Uterus (tissue), 4 donors: ENCODE measurements around the gene CKS1B. TPM values are rescaled to one million over a fixed set of nuclear protein-coding genes. Genes with fewer than 3 reads are reported as not detected.

Source experiments
- DNase-seq, 2 donors: peaks; one replicate each; pipeline ENCODE4 v3.0.0-alpha.2; 2019 to 2020
- H3K27ac ChIP-seq, 2 donors: fragments of 200-600 bp; sonication (generic); 1 replicate in 1 of 2; 2 replicates in 1 of 2; pipeline ENCODE4 v1.5.1; 2016 to 2018
- H3K27me3 ChIP-seq, 2 donors: fragments of 200-600 bp; sonication (generic); one replicate each; pipeline ENCODE4 v1.5.1; 2018 to 2019; ENCODE audit warnings: control low read depth in 1 of 2
- H3K36me3 ChIP-seq, 2 donors: fragments of 200-600 bp; sonication (generic); one replicate each; pipeline ENCODE4 v1.5.1; 2019; ENCODE audit warnings: control low read depth in 1 of 2
- H3K4me1 ChIP-seq, 2 donors: fragments of 200-600 bp; sonication (generic); one replicate each; pipeline ENCODE4 v1.5.1; 2018 to 2019; ENCODE audit warnings: control low read depth in 1 of 2
- H3K4me3 ChIP-seq, 2 donors: fragments of 200-600 bp; sonication (generic); 1 replicate in 1 of 2; 2 replicates in 1 of 2; pipeline ENCODE4 v1.5.1; 2018 to 2019; ENCODE audit warnings: mild to moderate bottlenecking in 1 of 2
- H3K9me3 ChIP-seq, 2 donors: fragments of 200-600 bp; sonication (generic); one replicate each; pipeline ENCODE4 v1.5.1; 2019; ENCODE audit warnings: control low read depth in 1 of 2
- POLR2A ChIP-seq, 2 donors: fragments of 450-650 bp; IDR thresholded peaks; one replicate each; pipeline ENCODE4 v1.6.1; 2016; ENCODE audit warnings: antibody characterized with exemption in 2 of 2, mild to moderate bottlenecking in 1 of 2, moderate library complexity in 1 of 2
- intact Hi-C: fragments of 100-400 bp; cut with DNase I; formaldehyde crosslinking; loops from one replicate; pipeline ENCODE4 v1.15.1; 2023; ENCODE audit warnings: low total_unique reads
- total RNA-seq, 4 donors: library from RNA; depleted of rRNA in 3 of 4; stranded (reverse); fragments of >200 nt in 3 of 4; gene quantifications; one replicate each; pipeline versions ENCODE4 v1.1.0 to v1.2.4, GENCODE V29; 2014 to 2023
- TF ChIP-seq, protein P1 (sequence below), 4 experiments: fragments of 200-600 bp in 2 of 4; fragments of 450-650 bp in 2 of 4; sonication (generic) in 2 of 4; IDR thresholded peaks; one replicate each; pipeline ENCODE4 v1.5.1; 2016 to 2019; ENCODE audit warnings: antibody characterized with exemption in 4 of 4, mild to moderate bottlenecking in 2 of 4, moderate library complexity in 1 of 4
- donor health status: DM: yes; HTN: yes; CAD: no.

The CKS1B gene
- total RNA-seq, 4 donors from 2014 or later = 14.1 to 52.7 (median 22.8) TPM

DNA sequence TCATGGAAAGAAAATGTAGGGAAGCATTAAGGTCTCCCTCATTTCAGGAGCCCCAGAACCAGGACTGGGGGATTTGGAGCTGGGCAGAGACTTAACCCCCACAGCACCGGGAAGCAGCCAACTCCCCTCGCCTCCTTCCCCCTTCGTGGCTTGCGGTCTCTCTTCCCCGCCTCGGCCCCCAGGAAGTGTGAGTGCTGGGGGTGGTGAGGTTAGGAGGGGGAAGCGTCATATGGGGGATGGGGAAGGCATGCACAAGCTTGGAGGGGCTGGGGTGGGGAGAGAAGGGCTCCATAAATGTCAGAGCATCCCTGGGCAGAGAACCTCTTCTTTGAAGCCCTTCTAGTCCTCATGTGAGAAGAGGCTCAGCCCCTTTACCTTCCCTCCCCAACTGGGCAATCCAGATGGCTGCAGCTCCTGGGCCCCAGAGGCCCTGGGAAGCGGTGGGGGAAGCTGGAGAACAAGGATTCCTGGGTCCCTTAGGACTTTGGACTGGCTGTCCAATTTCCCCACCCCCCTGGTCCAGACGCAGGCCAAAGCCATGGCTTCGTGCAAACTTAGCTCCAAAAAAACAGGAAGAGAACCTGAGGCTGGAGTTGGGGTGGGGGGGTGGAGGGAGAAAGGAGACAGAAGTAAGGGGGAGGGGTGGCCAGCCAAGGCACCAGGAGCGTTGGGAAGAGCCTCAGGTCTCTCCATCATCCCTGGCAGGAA is 35.9 kb downstream of the CKS1B start:
- DNase-seq = no peak
- Histone ChIP-seq H3K4me1 (peaks cover 0 to 10% of the 10 kb centered on the region in 2 donors), H3K9me3 (no peaks in the 10 kb centered on the region), H3K27me3 (no peaks in the 10 kb centered on the region), H3K27ac (peak overlapping the region in 1 of 2 donors; percentile 57), H3K4me3 (no peak overlapping the region), H3K36me3 (no peaks in the 10 kb centered on the region)
- intact Hi-C loops = loop anchor here (5.0 kb wide), 1 partner anchor 48 kb away; the partner anchor contains the start of gene PYGO2
- TF ChIP-seq, protein P1, sequence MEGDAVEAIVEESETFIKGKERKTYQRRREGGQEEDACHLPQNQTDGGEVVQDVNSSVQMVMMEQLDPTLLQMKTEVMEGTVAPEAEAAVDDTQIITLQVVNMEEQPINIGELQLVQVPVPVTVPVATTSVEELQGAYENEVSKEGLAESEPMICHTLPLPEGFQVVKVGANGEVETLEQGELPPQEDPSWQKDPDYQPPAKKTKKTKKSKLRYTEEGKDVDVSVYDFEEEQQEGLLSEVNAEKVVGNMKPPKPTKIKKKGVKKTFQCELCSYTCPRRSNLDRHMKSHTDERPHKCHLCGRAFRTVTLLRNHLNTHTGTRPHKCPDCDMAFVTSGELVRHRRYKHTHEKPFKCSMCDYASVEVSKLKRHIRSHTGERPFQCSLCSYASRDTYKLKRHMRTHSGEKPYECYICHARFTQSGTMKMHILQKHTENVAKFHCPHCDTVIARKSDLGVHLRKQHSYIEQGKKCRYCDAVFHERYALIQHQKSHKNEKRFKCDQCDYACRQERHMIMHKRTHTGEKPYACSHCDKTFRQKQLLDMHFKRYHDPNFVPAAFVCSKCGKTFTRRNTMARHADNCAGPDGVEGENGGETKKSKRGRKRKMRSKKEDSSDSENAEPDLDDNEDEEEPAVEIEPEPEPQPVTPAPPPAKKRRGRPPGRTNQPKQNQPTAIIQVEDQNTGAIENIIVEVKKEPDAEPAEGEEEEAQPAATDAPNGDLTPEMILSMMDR (IDR thresholded peaks at IDR 0.05) = no peak
- no peak for TF ChIP-seq POLR2A (IDR thresholded peaks at IDR 0.05)

DNA sequence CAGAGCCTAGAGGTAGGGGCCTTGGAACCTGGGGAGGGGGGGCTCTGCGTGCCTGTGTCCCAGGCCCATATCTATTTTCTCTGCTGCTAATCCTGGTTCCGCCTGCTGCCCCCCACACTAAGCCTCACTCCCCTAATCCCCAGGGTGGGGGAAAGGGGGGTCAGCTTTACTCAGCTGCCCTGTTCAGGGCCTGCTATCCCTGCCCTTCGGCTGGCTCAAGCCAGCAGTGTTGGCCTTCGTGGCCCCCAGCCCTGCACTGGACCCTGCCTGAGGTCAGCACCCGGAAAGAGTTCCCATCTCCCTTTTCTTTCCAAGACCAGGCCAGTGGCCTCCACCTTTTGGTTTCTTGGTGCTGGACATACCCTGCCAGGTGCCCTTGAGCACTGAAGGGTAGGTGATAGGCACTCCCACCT is 36.5 kb downstream of the CKS1B start:
- no peaks in the 10 kb centered on the region for H3K9me3 ChIP-seq
- H3K36me3 ChIP-seq = no peaks in the 10 kb centered on the region
- DNase-seq = no peak
- no peaks in the 10 kb centered on the region for H3K27me3 ChIP-seq
- H3K27ac ChIP-seq = peak overlapping the region in 1 of 2 donors; percentile 57
- peaks cover 0 to 10% of the 10 kb centered on the region in 2 donors for H3K4me1 ChIP-seq
- TF ChIP-seq, protein P1 (IDR thresholded peaks at IDR 0.05) = no peak
- no peak overlapping the region for H3K4me3 ChIP-seq
- intact Hi-C loops = loop anchor here (5.0 kb wide), 1 partner anchor 49 kb away; the partner anchor contains the start of gene PYGO2

DNA sequence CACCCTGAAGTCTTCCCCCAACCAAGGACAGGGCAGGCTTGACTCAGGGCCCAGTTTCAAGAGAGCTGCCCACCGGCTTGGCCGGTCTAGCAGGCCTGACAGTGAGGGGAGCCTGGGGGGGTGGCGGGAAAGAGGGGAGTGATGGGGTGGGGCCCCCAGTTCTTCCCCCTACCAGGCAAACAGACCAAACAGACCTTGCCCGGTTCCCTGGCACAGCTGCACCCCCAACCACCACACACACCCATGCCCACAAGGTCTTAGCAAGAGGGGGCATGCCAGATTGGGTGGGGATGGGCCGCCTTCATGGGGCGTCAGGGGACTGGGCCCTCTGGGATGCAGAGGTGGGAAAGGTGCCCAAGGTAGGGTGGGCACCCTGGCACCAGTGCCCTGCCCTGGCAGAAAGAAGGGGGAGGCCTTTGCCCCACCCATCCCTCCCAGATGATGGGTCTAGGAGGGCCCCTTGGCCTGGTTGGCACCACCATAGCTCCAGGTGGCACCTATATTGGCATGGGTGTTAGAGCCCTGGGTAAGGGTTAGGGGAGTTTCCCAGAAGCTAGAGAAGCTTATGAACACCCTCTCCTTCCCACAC is 37.0 kb downstream of the CKS1B start:
- no peak for TF ChIP-seq POLR2A (IDR thresholded peaks at IDR 0.05)
- H3K27ac ChIP-seq = peak overlapping the region; percentile 14 to 57
- peaks cover 0 to 10% of the 10 kb centered on the region in 2 donors for H3K4me1 ChIP-seq

DNA sequence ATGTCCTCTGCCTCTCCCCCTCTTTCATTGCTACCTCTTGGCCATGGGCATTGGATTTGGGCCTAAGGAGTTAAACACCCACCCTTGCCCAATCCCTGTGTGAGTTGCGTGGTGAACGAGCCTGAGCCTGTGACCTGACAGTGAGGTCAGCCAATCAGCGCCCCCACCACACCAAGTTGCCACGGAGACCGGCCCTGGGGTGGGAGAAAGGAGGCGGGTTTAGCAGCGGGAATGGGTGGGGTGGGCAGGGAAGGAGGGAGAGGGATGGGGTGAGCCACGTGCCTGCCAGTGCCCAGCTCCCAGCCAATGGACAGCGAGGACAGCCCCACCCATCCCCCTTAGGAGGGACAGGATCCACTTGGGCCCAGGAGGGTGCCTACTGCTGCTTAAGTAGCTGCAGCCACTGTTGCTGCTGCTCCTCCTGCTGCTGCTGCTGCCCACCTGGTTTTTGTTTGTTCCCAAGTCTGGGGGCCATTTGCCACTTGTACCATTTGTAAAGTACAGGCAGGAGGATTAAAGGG is 37.6 kb downstream of the CKS1B start:
- TF ChIP-seq POLR2A (IDR thresholded peaks at IDR 0.05) = no peak
- TF ChIP-seq, protein P1 (IDR thresholded peaks at IDR 0.05) = no peak

More for the DNA sequence above, 37.0 kb downstream of the CKS1B start:
- no peak overlapping the region for H3K4me3 ChIP-seq
- no peak for DNase-seq
- no peaks in the 10 kb centered on the region for H3K36me3 ChIP-seq
- no peaks in the 10 kb centered on the region for H3K9me3 ChIP-seq
- H3K27me3 ChIP-seq = no peaks in the 10 kb centered on the region
- intact Hi-C loops = loop anchor here (5.0 kb wide), 1 partner anchor 49 kb away; the partner anchor contains the start of gene PYGO2

DNA sequence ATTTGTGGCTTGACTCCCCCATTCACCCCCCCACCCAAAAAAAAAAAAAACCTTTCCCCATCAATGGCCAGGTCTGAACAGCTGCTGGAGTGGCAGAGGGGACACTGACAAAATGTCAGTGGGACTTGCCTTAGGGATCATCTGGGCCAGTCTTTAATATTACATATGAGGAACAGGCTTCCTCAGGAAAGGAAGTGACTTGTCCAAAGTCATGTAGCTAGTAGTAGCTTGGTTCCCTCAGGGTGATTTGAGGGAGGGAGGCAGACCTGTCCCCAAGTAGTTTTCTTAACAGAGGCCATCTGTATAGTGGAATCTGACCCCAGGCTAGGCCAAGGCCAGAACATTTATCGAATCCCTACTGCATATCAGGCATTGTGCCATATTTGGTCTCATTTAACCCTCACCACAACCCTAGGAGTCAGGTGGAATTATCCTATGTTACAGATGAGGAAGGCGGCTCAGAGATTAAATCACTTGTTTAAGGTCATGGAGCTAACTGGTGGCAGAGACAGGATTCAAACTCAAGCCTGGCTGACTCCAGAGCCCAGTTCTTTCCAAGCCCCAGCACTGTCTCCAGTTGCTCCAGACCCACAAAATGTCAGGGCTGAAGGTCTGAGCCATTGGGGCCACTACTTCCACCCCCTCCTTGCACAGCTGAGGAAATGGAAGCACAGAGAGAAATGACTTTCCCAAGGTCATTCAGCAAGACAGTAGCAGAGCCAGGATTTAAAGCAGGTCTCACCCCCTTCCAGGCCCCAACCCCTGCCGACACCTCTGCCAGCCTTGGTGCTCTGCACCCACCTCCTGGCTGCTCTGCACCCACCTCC is 38.5 kb downstream of the CKS1B start:
- intact Hi-C loops = loop anchor here (5.0 kb wide), 1 partner anchor 51 kb away; the partner anchor contains the start of gene PYGO2
- Histone ChIP-seq H3K4me3 (no peak overlapping the region), H3K27me3 (no peaks in the 10 kb centered on the region), H3K27ac (peak overlapping the region in 1 of 2 donors; percentile 57), H3K4me1 (peaks cover 0 to 15% of the 10 kb centered on the region in 2 donors), H3K9me3 (no peaks in the 10 kb centered on the region), H3K36me3 (no peaks in the 10 kb centered on the region)
- TF ChIP-seq, protein P1 (IDR thresholded peaks at IDR 0.05) = no peak
- no peak for TF ChIP-seq POLR2A (IDR thresholded peaks at IDR 0.05)
- no peak for DNase-seq

More for the DNA sequence above, 37.6 kb downstream of the CKS1B start:
- peaks cover 0 to 10% of the 10 kb centered on the region in 2 donors for H3K4me1 ChIP-seq
- no peaks in the 10 kb centered on the region for H3K27me3 ChIP-seq
- no peaks in the 10 kb centered on the region for H3K9me3 ChIP-seq
- intact Hi-C loops = loop anchor here (5.0 kb wide), 1 partner anchor 50 kb away; the partner anchor contains the start of gene PYGO2
- H3K27ac ChIP-seq = peak overlapping the region; percentile 14 to 57
- DNase-seq = peak; percentile 72 to 78
- H3K36me3 ChIP-seq = no peaks in the 10 kb centered on the region
- H3K4me3 ChIP-seq = no peak overlapping the region
